GM21737 (cell line): ENCODE data around the gene SPG21.

ENCODE experiments used
- ATAC-seq: cut with Tn5 transposase; IDR thresholded peaks from one replicate; pipeline ENCODE4 v1.9.1; 2021; ENCODE audit warnings: mild to moderate bottlenecking, moderate library complexity; ENCODE audit not compliant: unreplicated experiment

Gene SPG21

DNA sequence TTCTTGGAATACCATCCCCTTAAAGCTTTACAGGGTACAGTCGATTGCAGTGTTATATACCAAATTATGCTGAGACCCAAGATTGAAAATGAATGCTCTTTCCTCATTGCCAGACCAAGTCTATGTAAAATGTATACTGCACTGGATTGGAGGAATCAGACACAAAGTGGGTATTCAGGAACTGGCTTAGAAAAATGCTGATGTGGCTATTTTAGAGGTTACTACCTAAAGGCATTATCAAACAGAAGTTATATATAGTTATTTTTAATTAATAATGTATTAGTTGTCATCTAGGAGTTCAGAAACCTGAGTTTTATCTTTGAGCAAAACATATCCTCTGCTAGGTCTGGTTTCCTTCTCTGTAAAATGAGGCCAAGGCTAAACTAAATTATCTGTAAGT is 3.6 kb upstream of the SPG21 start:
- no peak for ATAC-seq

DNA sequence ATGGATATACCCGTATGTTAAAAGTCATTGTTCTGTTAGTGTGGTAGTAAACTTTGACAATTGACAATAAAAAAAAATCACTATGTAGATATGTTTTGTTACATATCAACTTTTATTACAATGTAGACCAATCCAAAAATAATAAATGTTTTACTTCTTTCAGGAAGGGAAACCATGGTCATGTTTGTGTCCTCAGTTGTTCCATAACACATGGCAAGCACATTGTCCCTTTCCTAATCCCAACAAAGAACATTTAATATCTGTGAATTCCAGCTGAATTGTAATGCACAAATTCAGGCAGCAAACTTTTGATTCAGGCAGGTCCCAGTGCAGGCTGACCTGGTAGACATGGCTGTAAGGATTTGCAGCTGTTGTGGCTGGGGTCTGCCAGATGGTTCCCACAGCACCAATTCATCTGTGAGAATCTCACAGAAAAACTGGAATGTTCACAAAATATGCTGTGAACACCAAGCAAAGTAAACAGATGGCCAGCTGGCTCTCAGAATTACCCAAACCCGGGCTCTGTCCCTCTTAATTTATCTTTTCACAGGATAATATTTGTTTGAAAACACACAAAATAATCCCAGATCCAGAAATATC is 1.9 kb upstream of the SPG21 start:
- no peak for ATAC-seq

DNA sequence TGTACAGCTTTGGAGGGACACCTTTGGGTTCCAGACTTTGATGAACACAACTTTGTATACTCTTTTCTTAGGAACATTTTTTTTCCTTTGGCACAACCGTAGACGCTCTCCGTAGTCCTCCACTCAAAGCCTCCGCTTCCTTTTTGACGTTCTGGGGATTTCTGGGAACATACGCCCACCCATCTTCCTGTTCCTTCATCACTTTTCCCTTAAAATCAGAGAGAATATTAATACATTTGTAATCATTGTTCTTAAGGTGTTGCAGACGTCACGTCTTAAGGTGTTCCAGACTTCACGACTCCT is 405 bp upstream of the SPG21 start:
- no peak for ATAC-seq

DNA sequence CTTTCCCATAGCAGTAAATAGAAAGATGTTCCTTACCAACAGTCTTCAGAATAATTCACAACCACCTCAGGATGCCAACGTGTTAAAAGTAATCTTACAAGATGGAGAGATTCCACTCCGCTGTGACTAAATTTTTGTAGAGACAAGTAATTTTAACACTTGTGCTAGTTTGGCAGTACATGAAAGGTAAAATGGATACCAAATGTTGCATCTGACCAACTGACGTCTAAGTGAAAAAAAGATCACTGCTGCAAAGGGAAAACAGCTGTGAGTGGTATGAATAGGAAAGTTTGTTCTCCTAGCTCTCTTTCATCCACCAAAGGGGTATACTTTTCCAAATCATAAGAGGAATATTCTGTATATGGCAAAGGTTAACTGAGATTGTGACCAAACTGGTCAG is 2.6 kb downstream of the SPG21 start:
- no peak for ATAC-seq

DNA sequence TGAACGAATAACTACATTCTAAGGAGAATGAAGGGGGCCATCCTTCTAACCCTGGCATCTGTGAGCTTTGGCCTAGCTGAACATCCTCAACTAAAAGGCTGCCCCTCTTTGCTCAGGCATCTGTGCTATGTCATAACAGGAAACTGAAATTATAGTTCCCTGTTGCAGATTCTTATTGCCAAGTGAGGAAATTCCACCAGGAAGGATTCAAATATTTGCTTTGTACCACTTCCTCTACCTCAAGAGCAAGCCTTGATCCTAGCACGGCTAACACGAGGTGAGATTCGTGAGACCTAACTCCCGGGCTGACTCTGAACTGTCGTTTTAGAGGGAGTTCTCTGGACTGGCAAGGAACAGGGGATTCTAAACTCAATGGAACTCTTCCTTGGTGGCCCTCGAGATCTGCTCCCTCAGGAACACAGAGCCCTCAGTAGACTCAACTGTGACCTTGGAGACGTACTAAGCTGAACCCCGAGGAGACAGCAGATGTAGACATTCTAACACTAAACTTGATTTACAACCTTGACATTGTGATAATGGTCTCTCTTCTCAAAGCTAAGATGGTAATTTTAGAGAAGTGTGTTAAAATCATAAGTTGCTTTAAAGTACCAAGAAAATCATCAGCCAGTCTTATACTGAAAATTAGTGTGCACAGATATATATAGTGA is 4.2 kb downstream of the SPG21 start:
- no peak for ATAC-seq

DNA sequence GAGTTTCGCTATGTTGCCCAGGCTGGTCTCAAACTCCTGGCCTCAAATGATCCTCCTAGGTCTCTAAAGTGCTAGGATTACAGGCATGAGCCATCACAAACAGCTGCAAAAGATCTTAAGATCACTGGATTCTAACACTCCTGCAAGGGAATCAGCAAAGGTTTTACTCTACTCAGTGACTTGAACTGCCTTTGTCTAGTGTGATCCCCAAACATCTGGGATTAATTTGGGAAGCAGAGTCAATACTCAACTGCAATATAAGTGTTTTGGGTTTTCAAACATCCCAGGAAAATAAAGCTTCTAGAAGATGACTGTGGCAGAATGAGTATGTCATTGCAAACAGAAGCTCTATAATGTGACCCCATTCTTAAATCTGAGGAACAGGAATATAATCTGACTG is 7.2 kb downstream of the SPG21 start:
- ATAC-seq = no peak

DNA sequence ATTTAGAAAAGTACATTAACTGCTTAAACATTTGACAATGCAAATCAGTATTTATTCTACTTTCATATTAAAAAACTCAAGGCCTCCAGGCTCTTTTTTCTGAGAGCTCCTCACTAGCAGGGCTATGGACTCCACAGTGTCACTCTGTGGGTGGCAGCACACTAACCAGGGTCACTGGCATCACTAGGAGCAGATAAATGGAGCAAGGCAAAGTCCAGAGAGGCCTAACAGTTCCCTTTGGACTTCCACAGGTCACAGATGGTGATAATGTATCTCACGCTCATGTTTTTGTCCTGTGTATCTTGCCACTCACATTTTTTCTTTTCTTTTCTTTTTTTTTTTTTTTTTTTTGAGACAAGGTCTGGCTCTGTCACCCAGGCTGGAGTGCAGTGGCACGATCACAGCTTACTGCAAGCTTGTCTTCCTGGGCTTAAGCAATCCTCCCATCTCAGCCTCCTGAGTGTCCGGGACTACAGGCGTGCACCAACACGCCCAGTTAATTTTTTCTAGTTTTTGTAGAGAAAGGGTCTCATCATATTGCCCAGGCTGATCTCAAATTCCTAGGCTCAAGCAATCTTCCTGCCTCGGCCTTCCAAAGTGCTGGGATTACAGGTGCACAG is 7.8 kb downstream of the SPG21 start:
- ATAC-seq = no peak

DNA sequence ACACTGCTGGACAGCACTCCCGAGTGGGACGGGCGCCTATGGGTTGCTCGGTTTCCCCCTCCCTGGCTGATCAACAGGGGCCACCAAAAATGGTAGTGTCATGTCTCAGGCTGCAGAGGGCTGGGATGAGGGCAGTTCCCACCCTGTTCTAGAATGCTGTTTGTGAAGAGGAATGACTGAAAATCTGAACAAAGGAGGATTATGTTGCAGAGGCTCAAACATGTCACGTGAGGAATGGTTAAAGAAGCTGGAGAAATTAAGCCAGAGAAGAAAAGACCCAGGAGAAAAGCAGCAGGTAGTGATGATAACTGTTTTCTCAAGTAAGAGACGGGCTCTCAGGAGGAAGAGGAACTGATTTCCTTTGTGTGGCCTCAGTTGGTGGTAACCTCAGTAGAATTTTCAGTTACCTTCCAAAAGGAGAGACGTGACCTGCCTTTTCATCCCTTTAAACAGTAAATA is 10.4 kb downstream of the SPG21 start:
- no peak for ATAC-seq

DNA sequence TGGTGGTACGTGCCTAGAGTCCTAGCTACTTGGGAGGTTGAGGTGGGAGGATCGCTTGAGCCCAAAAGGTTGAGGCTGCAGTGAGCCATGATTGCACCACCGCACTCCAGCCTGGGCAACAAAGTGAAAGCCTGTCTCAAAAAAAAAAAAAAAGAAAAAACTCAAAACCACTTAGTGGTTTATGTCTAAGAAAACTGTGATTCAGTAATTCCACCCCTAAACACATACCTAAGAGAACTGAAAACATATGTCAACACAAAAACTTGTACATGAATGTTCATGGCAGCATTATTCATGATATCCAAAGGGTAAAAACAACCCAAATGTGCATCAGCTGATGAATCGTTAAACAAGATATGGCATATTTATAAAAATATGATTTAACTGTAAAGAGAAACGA is 14.3 kb downstream of the SPG21 start:
- no peak for ATAC-seq

DNA sequence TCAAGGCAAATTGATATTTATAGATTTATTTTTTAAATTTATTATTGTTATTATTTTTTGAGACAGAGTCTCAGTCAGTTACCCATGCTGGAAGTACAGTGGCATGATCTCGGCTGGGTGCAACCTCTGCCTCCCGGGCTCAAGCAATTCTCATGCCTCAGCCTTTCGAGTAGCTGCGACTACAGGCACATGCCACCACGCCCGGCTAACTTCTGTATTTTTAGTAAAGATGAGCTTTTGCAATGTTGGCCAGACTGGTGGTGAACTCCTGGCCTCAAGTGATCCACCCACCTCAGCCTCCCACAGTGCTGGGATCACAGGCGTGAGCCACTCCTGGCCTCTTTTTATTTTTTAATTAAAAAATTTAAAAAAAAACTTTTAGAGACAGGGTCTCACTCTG is 19.0 kb downstream of the SPG21 start:
- no peak for ATAC-seq

DNA sequence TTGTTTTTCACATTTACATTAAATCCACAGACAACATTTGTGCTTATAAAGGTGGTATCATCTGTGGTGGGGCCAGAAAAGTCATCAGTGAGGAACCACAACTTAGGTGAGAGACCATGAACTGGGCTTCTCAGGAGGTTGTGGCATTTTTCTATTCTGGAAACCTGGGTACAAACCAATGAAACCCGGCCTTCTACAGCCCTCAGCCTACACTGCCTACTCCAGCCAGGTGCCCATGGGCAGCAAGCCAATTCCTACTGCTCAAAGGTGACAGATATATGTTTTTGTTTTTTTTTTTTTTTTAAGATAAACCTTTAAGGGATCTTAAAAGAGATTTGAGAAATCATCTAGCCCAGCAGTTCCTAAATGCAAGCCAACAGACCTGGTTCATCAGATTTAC is 20.3 kb downstream of the SPG21 start:
- ATAC-seq = no peak

DNA sequence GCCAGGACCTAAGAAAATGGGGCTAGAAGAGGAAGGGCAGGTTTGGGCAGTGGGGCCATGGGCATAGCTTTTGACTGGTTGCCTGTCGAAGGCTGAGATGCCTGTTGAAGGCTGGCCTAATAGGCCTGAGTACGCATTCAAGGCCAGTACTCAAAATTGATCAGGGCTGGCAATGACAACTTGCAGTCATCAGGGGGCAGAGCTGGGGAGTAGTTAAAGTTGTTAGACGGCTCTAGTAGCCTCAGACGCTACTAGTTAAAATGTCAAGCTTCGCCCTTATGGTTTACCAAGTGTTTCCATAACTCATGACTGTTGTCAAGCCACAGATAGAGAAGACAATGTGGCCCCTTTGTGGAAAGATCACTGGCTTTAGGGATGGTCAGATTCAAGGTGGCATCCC is 28.7 kb downstream of the SPG21 start:
- ATAC-seq = no peak

DNA sequence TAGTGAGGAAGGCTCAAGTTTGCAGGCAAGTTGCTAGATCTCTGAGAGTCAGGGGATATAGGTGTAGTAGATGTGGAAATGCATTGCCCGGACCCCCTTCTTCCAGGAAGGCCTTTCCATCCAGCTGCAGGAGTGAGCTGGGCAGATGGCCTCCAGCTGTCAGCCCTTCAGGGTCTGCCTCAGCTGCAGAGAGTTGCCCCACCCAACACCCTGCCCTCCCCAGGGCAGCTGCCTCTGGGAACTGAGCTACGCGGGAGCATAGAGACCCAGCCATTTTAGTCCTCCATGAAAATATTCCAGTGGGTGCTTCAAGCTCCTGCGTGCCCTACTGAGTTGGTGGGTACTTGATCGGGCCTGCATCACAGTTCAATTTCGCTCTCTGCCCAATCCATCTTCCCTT is 29.6 kb downstream of the SPG21 start:
- ATAC-seq = no peak

DNA sequence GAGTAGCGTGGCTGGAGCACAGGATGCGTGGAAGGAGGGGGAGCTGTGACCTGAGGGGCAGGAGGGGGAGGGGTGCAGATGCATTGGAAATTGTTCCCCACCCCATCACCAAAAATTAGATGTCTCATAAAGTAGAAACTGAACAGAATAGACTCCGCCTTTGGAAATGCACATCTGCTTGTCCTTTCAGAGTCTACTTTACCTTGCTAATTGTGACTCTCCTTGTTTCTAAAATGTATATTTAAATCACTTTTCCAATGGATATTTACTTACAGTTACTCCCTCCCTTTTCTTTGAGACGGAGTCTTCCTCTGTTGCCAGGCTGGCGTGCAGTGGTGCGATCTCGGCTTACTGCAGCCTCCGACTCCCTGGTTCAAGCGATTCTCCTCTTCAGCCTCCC is 30.6 kb downstream of the SPG21 start:
- ATAC-seq = no peak

DNA sequence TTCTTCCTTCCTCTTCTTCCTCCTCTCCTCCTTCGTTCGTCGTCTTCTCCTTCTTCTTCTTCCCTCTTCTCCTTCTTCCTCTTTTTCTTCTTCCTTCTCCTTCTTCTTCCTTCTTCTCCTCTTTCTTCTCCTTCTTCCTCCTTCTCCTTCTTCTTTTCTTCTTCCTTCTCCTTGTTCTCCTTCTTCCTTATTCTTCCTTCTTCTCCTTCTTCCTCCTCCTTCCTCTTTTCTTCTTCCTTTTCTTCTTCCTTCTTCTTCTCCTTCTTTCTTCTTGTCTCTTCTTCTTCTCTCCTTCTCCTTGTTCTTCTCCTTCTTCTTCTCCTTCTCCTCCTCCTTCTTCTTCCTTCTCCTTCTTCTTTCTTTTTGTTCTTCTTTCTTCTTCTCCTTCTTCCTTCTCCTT is 35.3 kb downstream of the SPG21 start:
- ATAC-seq = no peak

DNA sequence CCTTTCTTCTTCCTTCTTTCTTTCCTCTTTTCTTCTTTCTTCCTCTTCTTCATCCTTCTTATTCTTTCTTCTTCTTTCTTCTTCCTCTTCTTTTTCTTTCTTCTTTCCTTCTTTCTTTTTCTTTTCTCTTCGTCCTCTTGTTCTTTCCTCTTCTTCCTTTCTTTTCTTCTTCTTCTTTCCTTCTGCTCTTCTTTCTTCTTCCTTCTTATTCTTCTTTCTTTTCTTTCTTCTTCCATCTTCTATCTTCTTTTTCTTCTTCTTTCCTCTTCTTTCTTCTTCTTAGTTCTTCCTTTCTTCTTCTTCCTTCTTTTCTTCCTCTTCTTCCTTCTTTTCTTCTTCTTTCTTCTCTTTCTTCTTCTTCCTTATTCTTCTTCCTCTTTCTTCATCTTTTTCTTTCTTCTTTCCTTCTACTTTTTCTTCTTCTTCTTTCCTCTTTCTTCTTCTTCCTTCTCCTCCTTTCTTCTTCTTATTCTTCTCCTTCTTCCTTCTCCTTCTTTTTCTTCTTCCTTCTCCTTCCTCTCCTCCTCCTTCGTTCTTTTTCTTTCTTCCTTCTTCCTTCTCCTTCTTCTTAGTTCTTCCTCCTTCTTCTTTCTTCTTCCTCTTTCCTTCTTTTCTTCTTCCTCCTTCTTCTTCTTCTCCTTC is 37.8 kb downstream of the SPG21 start:
- ATAC-seq = no peak

DNA sequence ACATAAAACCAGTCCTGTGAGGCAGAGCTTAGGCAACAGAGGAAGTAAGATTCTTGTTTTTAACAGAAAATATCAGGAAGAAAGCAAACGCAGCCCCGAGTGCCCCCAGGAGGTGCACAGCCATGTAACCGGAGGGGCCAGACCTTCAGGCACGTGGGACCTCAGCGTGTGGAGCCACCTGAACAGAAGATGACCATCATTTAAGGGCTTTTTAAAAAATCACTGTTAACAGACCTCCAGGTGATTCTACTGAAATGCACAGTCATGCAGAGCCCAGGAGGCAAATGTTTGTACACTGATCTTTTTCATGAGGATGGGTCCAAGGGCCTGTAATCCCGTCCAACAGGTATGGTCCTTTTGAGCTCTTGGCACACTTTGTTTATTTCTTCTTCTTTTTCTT is 38.8 kb downstream of the SPG21 start:
- no peak for ATAC-seq

DNA sequence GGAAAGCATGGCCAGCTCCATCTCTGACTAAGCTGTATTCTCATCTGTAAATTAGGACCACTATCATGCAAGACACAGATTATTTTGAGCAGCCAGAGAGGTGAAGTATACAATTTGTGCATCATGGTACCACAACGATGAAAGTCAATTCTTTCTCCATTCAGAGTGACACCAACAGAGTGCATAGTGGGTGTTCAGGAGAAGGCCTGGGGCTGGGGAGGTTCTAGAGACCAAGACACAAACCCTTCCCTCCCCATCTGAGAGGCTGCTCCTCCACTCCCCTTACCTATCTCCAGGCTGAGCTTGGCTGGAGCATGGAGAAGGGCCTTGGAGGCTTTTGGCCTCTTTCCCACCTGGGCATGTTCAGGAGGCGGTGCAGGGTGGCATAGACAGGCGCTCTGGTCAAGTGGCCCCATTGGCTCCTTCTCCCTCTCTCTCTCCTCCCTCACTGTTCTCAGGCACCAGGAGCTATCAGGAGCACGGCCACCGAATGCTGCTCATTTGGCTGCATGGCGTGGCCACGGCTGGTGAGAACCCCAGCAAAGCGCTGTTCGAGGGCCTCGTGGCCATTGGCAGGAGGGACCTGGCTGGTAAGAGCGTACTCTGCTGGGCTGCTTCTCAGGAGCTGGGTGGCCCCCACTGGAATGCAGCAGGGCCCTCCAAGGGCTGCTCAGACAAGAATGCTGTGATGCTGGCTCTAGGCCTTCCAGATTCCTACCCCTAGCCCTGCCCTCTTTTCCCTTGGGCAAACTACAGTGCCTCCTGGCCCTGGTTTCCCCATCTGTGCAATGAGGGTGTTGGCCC is 40.1 kb downstream of the SPG21 start:
- no peak for ATAC-seq

DNA sequence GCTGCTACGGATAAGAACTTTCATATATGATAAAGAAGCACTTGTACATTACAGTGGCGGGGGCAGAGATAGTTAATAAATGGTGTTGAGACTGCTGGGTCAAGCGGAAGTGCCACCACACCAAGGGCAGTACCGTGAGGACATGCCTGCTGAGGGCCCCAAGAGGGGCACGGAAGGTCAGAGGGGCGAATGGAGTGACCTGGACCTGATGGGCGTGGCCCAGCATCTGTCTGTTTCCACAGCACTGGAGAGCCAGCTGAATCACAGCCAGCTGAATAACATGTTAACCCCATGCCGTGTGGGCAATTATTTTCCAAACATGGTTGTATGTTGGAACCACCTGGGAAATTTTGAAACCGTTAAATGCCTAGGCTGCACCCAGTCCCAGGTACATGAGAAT is 40.8 kb downstream of the SPG21 start:
- no peak for ATAC-seq

DNA sequence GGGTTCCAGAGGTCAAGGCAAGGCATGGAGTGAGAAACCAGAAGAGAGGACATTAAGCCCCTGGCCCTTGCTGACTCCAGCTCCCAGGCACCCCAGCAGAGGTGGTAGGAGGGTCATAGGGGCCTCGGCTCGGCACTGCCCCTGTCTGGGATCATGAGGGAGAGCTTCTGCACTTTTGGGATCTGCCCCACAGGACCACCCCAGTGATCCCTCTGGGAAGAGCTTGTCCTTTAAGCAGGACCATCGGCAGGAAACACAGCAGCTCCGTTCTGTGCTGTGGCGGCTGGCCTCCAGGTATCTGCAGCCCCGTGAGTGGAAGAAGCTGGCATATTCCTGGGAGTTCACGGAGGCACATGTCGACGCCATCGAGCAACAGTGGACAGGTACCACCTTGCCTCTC is 42.5 kb downstream of the SPG21 start:
- no peak for ATAC-seq

DNA sequence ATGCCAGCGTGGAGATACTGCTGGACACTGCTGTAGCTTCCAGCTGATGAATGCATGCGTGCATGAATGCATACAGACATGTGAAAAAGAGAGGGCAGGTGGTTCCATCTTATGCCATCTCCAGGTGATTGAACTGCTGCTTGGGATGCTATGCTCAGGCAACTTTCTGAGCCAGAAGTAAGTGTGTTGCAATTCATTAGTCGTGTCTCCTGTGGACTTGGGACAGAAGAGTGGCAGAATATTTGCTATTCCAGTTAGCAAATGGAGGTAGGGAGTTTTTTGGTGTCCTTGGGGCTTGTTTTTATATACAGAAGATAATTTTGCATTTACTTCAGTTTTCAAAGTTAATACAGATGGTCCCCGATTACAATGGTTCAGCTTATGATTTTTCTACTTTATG is 44.8 kb downstream of the SPG21 start:
- ATAC-seq = no peak
